Activated CD8-positive, alpha-beta memory T cell treated with anti-CD3 and anti-CD28 coated beads for 48 hours (primary cell): ENCODE measurements around the gene GPX6.
"Not testable (repeated sequence)": the region's sequence is repeated elsewhere in the genome, so short reads cannot be mapped to it uniquely, and the experiment has no call there.

Source experiments
- DNase-seq, 3 experiments: peaks; one replicate each; pipeline ENCODE4 v3.0.0-alpha.2; 2020; ENCODE audit warnings: low read depth in 2 of 3, low spot score in 2 of 3

Gene GPX6

GRCh38 chr6:28525496-28526039 is 10.0 kb upstream of the GPX6 start, which contains the start of gene GPX5:
GPX5 (plus strand) TSS chr6:28525881; CDS start chr6:28526014, 133 bp downstream.
- DNase-seq: no peak

GRCh38 chr6:28523241-28523622 is 7.6 kb upstream of the GPX6 start:
- DNase-seq: no peak

GRCh38 chr6:28522594-28523240 is 7.1 kb upstream of the GPX6 start:
- no peak for DNase-seq

GRCh38 chr6:28517964-28518363 is 2.4 kb upstream of the GPX6 start:
- no peak for DNase-seq

GRCh38 chr6:28512387-28512786 is 3.2 kb downstream of the GPX6 start:
- not testable (repeated sequence) for DNase-seq

GRCh38 chr6:28511628-28512300 is 3.8 kb downstream of the GPX6 start:
- no peak for DNase-seq

- DNase-seq: no peak
Observed at GRCh38 chr6:28506807-28507475, 8.7 kb downstream of the GPX6 start.

GRCh38 chr6:28505733-28506132 is 9.9 kb downstream of the GPX6 start:
- DNase-seq: no peak

GRCh38 chr6:28502709-28503305 is 12.8 kb downstream of the GPX6 start:
- DNase-seq: not testable (repeated sequence)

GRCh38 chr6:28502136-28502535 is 13.5 kb downstream of the GPX6 start:
- not testable (repeated sequence) for DNase-seq

- no peak for DNase-seq
Observed at GRCh38 chr6:28501259-28501658, 14.3 kb downstream of the GPX6 start.

- DNase-seq: no peak
Observed at GRCh38 chr6:28497893-28498292, 17.7 kb downstream of the GPX6 start.

GRCh38 chr6:28497306-28497705 is 18.3 kb downstream of the GPX6 start:
- DNase-seq: no peak

- DNase-seq: no peak
Observed at GRCh38 chr6:28496099-28496779, 19.4 kb downstream of the GPX6 start.

GRCh38 chr6:28491984-28492317 is 23.6 kb downstream of the GPX6 start:
- no peak for DNase-seq

GRCh38 chr6:28490205-28490890 is 25.2 kb downstream of the GPX6 start:
- no peak for DNase-seq

GRCh38 chr6:28489366-28490204 is 26.0 kb downstream of the GPX6 start:
- peak in 2 of 3 experiments; percentile 24 to 29 for DNase-seq

GRCh38 chr6:28488916-28489365 is 26.7 kb downstream of the GPX6 start:
- peak in 1 of 3 experiments; percentile 30 for DNase-seq

GRCh38 chr6:28486988-28487742 is 28.4 kb downstream of the GPX6 start:
- no peak for DNase-seq
